ENCODE data around the gene TESPA1. TPM values are rescaled to one million over a fixed set of nuclear protein-coding genes. Genes with fewer than 3 reads are reported as not detected.

TESPA1 gene
- total RNA-seq, 1 donor from 2014 or later: 0.95 TPM

DNA sequence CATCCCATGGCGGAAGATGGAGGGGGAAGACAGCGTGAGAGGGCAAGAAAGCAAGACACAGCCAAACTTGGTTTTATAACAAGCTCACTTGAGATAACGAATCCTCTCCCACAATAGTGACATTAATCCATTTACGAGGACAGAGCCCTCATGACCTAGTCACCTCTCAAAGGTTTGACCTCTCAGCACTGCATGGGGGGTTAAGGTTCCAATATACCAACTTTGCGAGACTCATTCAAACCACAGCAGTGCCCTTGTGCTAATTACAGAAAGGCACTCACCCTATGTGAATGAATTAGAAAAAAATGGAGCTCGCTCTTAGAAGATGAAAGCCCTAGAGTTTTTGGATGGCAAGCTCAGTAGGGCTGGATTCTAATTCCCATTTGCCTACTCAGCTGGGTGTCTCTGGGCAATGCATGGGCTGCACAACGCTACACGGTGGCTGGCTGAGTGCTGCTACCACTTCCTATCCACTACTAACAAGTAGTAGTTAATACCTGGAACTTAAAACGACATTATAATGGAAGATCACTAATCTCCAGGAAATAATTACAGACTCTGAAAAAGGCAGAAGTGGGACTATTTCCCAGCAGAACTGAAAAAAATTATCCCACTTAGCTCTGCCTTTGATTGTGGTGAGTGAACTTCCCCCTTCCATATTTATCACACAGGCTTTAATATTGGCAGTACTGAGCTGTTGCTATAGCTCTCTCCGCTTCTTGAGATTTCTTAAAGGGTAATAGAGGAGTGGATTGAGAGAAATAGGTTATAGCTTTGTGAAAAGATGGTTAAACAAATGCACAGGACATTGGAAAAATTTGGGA lies 27.5 kb downstream of the TESPA1 start:
- H3K27me3 Mint-ChIP-seq (ENCODE audit: unreplicated experiment): no peaks in the 10 kb centered on the region
- H3K4me3 Mint-ChIP-seq (ENCODE audit: unreplicated experiment): no peak overlapping the region
- H3K27ac Mint-ChIP-seq (ENCODE audit: unreplicated experiment): no peak overlapping the region
- no peak for DNase-seq (ENCODE audit: low spot score)
- peaks cover 6% of the 10 kb centered on the region for H3K4me1 Mint-ChIP-seq (ENCODE audit: unreplicated experiment)
- TF ChIP-seq, protein P1, sequence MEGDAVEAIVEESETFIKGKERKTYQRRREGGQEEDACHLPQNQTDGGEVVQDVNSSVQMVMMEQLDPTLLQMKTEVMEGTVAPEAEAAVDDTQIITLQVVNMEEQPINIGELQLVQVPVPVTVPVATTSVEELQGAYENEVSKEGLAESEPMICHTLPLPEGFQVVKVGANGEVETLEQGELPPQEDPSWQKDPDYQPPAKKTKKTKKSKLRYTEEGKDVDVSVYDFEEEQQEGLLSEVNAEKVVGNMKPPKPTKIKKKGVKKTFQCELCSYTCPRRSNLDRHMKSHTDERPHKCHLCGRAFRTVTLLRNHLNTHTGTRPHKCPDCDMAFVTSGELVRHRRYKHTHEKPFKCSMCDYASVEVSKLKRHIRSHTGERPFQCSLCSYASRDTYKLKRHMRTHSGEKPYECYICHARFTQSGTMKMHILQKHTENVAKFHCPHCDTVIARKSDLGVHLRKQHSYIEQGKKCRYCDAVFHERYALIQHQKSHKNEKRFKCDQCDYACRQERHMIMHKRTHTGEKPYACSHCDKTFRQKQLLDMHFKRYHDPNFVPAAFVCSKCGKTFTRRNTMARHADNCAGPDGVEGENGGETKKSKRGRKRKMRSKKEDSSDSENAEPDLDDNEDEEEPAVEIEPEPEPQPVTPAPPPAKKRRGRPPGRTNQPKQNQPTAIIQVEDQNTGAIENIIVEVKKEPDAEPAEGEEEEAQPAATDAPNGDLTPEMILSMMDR (IDR thresholded peaks at IDR 0.05; ENCODE audit: unreplicated experiment): no peak
- no peaks in the 10 kb centered on the region for H3K36me3 Mint-ChIP-seq (ENCODE audit: low read depth, unreplicated experiment)
- H3K9me3 Mint-ChIP-seq (ENCODE audit: unreplicated experiment): no peaks in the 10 kb centered on the region

DNA sequence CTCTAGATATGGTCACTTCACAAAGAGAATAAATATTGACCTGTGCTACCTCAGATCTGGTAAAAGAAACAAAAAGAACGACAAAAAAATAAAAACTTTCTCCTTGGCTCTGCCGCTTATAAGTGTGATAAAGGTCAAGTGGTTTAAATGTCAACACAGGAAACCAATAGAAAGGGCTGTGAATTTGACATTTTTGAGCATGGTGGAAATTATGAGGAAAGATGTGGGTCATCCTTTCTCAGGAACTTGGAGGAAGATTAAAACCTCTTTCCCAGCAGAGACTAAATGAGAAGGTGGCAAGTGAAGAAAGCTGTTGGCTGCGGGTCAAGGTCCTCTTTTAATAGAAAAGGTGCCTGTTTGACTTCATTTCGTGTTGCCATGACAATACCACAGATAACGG lies 28.2 kb downstream of the TESPA1 start:
- H3K27me3 Mint-ChIP-seq (ENCODE audit: unreplicated experiment): no peaks in the 10 kb centered on the region
- no peaks in the 10 kb centered on the region for H3K36me3 Mint-ChIP-seq (ENCODE audit: low read depth, unreplicated experiment)
- peaks cover 6% of the 10 kb centered on the region for H3K4me1 Mint-ChIP-seq (ENCODE audit: unreplicated experiment)
- no peak overlapping the region for H3K27ac Mint-ChIP-seq (ENCODE audit: unreplicated experiment)
- DNase-seq (ENCODE audit: low spot score): no peak
- H3K4me3 Mint-ChIP-seq (ENCODE audit: unreplicated experiment): no peak overlapping the region
- no peaks in the 10 kb centered on the region for H3K9me3 Mint-ChIP-seq (ENCODE audit: unreplicated experiment)
- TF ChIP-seq, protein P1 (IDR thresholded peaks at IDR 0.05; ENCODE audit: unreplicated experiment): no peak

DNA sequence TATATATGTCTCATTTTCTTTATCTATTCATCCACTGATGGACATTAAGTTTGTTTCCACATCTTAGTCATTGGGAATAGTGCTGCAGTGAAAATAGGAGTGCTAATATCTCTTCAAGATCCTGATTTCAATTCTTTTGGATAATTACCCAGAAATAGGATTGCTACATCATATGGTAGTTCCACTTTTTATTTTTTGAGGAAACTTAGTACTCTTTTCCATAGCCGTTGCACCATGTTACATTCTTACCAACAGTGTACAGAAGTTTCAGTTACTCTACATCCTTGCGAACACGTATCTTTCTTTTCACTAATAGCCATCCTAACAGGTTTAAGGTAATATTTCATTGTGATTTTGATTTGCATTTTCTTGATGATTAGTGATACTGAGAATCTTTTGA lies 29.8 kb downstream of the TESPA1 start:
- Mint-ChIP-seq H3K9me3 (ENCODE audit: unreplicated experiment) (no peaks in the 10 kb centered on the region), H3K4me1 (ENCODE audit: unreplicated experiment) (peaks cover 6% of the 10 kb centered on the region), H3K4me3 (ENCODE audit: unreplicated experiment) (no peak overlapping the region), H3K27me3 (ENCODE audit: unreplicated experiment) (peaks cover 1% of the 10 kb centered on the region), H3K36me3 (ENCODE audit: low read depth, unreplicated experiment) (no peaks in the 10 kb centered on the region), H3K27ac (ENCODE audit: unreplicated experiment) (no peak overlapping the region)
- TF ChIP-seq, protein P1 (IDR thresholded peaks at IDR 0.05; ENCODE audit: unreplicated experiment): no peak
- no peak for DNase-seq (ENCODE audit: low spot score)

DNA sequence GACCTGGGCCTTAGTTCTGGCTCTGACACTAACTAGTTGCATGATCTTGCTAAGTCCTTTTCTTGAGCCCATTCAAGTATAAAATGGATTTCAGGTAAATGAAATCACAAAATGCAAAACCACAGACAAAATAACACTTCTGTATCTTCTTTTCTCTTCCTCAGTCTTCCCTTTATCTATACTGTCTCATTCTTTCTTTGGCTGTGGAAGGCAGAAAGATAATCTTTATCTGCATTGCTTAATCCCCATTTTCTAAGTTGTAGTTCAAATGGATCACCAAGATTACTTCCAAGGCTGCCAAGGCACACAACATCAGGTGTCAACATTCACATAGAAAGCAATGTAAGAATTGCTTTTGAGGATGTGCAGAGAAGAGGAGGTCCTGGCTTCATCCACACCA lies 30.3 kb downstream of the TESPA1 start:
- Mint-ChIP-seq H3K27me3 (ENCODE audit: unreplicated experiment) (peaks cover 1% of the 10 kb centered on the region), H3K4me1 (ENCODE audit: unreplicated experiment) (peaks cover 2% of the 10 kb centered on the region), H3K9me3 (ENCODE audit: unreplicated experiment) (no peaks in the 10 kb centered on the region), H3K36me3 (ENCODE audit: low read depth, unreplicated experiment) (no peaks in the 10 kb centered on the region), H3K4me3 (ENCODE audit: unreplicated experiment) (no peak overlapping the region), H3K27ac (ENCODE audit: unreplicated experiment) (no peak overlapping the region)
- no peak for DNase-seq (ENCODE audit: low spot score)
- TF ChIP-seq, protein P1 (IDR thresholded peaks at IDR 0.05; ENCODE audit: unreplicated experiment): no peak

DNA sequence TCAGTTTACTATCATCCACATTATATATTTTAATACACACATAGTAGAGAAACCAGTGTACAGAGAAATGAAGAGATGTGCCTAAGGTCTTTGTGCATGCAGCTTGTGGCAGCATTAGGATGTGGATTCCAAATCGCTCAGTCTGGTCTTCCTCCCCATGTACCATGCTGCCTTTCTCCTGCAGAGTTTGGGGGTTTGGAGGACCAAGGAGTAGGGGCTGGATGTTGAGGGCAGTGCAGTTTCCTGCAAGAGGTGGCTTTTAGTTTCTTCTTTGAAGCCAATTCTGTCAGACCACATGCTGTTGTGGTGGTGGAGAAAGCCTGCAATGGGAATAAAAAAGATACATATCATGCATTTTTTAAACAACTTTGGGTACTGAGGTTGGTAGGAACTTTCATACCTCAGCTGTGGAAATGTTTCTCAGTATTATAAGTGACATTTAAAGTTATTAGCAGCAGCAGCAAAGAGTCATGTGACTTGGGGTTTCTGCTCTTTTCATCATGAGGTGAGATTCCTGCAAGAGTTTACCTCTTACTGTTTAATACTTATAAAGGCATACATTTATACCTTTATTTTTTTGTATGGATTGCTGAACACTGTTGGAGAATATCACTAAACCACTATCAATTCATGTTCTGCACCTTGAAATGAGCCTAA lies 34.4 kb downstream of the TESPA1 start:
- Mint-ChIP-seq H3K4me3 (ENCODE audit: unreplicated experiment) (no peak overlapping the region), H3K36me3 (ENCODE audit: low read depth, unreplicated experiment) (no peaks in the 10 kb centered on the region), H3K4me1 (ENCODE audit: unreplicated experiment) (no peaks in the 10 kb centered on the region), H3K9me3 (ENCODE audit: unreplicated experiment) (no peaks in the 10 kb centered on the region), H3K27me3 (ENCODE audit: unreplicated experiment) (peaks cover 1% of the 10 kb centered on the region), H3K27ac (ENCODE audit: unreplicated experiment) (no peak overlapping the region)
- DNase-seq (ENCODE audit: low spot score): no peak
- TF ChIP-seq, protein P1 (IDR thresholded peaks at IDR 0.05; ENCODE audit: unreplicated experiment): no peak
